ENCODE measurements around the gene WWC2.

WWC2 gene

DNA sequence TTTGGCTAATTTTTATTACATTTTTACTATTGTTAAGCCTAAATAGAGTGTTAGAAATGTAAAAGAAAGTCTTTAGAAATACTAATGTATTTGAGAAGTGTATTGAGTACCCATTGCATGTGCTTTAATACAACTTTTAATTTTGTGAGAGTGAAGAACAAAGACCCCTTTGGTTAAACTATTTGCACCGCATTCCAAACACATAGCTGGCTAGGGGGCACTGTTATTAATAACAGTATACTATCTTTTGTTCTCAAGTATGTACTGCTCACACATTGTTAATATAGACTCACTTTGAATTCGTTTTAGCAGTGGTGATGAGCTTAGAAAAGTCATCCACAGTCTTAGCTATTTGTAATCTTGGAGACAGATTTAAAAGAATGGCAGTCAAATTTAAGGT is 114.9 kb downstream of the WWC2 start:
- DNase-seq, result no peak

DNA sequence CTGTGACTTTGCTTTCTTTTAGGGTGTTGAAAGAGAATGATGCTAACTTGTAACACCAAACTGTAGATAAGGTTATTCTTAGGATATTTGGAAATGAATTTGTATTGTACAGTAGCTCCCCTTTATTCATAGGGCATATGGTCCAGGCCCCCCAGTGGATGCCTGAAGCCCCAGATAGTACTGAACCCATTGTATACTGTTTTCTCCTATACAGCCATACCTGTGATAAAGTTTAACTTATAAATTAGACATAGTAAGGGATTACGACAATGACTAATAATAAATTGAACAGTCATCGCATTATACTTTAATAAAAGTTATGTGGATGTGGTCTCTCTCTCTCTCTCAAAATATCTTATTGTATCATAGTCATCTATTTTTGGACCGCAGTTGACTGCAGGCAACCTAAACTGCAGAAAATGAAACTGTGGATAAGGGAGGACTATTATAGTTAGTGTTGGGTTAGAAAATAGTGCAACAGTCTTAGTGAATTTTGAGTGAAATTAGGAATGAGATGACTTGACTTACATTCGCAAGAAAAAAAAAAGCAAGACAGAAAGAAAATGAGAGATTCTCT is 115.9 kb downstream of the WWC2 start:
- DNase-seq, result no peak

DNA sequence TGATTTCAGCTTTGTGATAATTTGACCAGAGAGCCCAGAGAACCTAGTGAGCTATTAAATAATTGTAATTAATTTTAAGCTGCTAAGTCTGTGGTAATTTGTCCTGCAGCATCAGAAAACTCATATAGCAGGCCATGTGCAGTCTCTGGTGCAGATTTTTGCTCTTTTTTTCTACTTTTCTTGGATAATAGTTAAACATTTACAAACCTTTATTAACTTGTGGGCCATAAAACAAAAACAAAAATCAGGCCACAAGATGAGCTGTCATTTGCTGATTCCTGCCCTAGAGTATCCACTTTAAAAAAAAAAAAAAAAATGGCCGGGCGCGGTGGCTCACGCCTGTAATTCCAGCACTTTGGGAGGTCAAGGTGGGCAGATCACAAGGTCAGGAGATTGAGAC is 121.2 kb downstream of the WWC2 start:
- no peak for DNase-seq

- DNase-seq, result no peak
These were observed 124.0 kb downstream of the WWC2 start for GRCh38 chr4:183223053-183223452.

- DNase-seq, result no peak
These were observed 130.3 kb downstream of the WWC2 start for GRCh38 chr4:183229397-183229796.

GRCh38 chr4:183240581-183241321 is 141.7 kb downstream of the WWC2 start:
- no peak for DNase-seq

- no peak for DNase-seq
These were observed 142.2 kb downstream of the WWC2 start for GRCh38 chr4:183241322-183241640.

GRCh38 chr4:183241721-183242151 is 142.7 kb downstream of the WWC2 start:
- DNase-seq, result no peak

DNA sequence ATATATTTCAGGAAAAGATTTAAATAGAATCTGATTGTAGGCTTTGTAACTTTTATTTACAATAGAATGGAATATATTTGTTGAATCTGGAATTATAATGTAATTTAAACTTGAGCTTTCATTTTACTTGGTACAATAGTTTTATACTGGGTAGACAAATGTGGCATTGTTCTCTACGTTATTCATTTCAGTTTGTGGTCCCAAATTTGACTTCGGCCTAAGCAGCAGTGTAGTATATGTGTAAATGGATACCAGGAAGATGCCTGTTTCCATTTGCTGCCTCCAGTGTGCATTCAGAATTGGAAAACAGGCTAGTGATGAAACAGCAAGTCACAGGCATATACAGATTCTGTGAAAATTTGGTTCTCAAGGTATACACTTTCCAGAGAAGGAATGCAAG is 143.2 kb downstream of the WWC2 start:
- no peak for DNase-seq

GRCh38 chr4:183244019-183244418 is 145.0 kb downstream of the WWC2 start:
- DNase-seq, result no peak

- no peak for DNase-seq
These were observed 145.4 kb downstream of the WWC2 start for GRCh38 chr4:183244506-183244905.

DNA sequence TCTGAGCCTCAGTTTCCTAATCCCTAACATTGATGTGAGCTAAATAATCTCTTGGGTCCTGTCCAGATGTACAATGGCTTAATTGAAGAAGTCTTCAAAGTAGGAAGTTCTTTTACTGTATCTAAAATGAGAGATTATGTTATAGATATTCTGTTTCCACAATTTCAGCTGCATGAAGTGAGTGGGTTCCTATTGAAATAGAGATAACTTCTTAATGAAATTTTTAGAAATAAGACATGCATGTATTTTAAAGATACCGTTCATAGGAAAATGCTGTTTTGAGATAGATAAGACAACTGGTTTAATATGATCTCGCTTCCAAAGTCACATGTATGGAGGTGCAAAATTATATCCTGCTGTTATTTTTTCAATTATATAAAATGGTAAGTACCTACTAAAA is 149.1 kb downstream of the WWC2 start:
- DNase-seq, result no peak

GRCh38 chr4:183249854-183250253 is 150.8 kb downstream of the WWC2 start:
- DNase-seq, result peak; percentile 8

GRCh38 chr4:183250831-183251230 is 151.8 kb downstream of the WWC2 start:
- no peak for DNase-seq

DNA sequence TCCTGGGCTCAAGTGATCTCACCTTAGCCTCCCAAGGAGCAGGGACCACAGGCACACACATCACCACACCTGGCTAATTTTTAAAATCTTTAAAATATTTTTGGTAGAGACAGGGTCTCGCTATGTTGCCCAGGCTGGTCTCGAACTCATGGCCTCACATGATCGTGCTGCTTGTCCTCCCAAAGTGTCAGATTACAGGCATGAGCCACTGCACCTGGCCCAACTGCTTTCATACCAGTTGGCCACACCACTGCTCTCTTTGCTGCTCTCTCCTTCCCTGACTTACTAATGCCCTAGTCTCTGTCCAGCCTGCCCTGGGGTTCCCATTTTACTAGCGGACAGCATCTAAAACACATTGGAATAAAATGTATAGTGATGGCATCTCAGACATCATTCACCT is 153.9 kb downstream of the WWC2 start:
- DNase-seq, result no peak

DNA sequence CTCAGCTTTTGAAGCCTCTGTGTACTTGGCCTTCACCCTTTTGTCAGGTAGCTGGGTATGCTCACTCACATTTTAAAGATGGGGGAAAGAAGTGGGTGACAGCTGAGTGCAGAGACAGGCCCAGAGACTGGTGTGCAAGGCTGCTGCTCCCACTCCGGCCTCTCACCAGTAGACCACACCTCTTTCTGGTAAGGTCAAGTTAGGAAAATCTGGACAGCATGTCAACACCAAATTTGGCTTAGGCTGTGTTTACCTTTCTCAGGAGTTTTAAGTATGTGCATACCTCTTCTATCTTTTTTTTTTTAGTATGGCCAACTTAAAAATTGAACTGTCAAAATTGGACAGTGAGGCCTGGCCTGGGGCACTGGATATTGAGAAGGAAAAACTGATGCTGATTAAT is 154.4 kb downstream of the WWC2 start:
- DNase-seq, result no peak

GRCh38 chr4:183254162-183254561 is 155.1 kb downstream of the WWC2 start:
- DNase-seq, result no peak

- no peak for DNase-seq
These were observed 156.4 kb downstream of the WWC2 start for GRCh38 chr4:183255487-183255886.

- no peak for DNase-seq
These were observed 157.3 kb downstream of the WWC2 start for GRCh38 chr4:183256343-183256742.

- peak; percentile 56 for DNase-seq
These were observed 157.8 kb downstream of the WWC2 start for GRCh38 chr4:183256756-183257385.

DNA sequence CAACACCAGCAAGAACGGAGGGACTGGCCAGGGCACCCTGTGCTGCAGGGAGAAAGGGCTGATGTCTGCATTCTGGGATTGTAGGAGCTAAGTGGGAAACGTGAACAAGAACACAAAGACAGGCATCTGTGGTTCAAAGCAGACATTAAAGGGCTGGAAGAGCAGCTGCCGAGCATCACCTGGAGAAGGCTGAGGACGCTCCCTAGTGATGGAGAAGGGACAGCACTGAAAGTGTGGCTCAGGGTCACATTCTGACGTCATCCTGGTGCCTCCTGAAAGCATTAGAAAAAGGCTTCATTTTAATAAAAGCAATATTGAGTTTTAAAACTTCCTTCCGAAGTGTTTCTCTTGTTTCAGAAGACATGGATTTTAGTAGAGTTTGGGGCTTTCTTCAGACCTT is 158.8 kb downstream of the WWC2 start:
- DNase-seq, result no peak

GRCh38 chr4:183260491-183261151 is 161.6 kb downstream of the WWC2 start:
- DNase-seq, result no peak

GRCh38 chr4:183261953-183262775 is 163.1 kb downstream of the WWC2 start:
- peak; percentile 78 for DNase-seq

Measured in CD4-positive, alpha-beta T cell treated with Interleukin-17A for 4 hours (primary cell).